Body of pancreas (tissue), 4 donors: ENCODE results near the gene GAK.

ENCODE experiments used
- CTCF ChIP-seq, 7 experiments: fragments of 450-650 bp in 4 of 7; fragments of 200-600 bp in 3 of 7; sonication (generic) in 3 of 7; IDR thresholded peaks; one replicate each; pipeline ENCODE4 v1.5.1; 2016 to 2019; ENCODE audit warnings: antibody characterized with exemption in 7 of 7
- POLR2A ChIP-seq, 3 donors: fragments of 450-650 bp; IDR thresholded peaks; one replicate each; pipeline ENCODE4 v1.6.1; 2016; ENCODE audit warnings: antibody characterized with exemption in 3 of 3, mild to moderate bottlenecking in 2 of 3

- TF ChIP-seq CTCF (IDR thresholded peaks at IDR 0.05) (no peak), POLR2A (IDR thresholded peaks at IDR 0.05) (no peak)
These were observed 27.4 kb upstream of the GAK start for GRCh38 chr4:959338-960139.
